PC-9 (cell line): ENCODE results near the gene PROKR1. TPM values are rescaled to one million over a fixed set of nuclear protein-coding genes. Genes with fewer than 3 reads are reported as not detected.

Source experiments
- BruUV-seq: library from RNA; stranded (reverse); fragments of 400-500 nt; replicated peaks from 2 replicates; lab custom pipeline; 2021; lab: Mats Ljungman, UMichigan
- CTCF ChIA-PET: fragments of 300-600 bp; sonication (Branson Sonifier 250); formaldehyde crosslinking; loops from one replicate; lab custom pipeline; 2022; ENCODE audit warnings: antibody characterized with exemption; lab: Charles Lee
- POLR2A ChIA-PET: fragments of 300-600 bp; sonication (Branson Sonifier 250); formaldehyde crosslinking; loops from one replicate; lab custom pipeline; 2022; ENCODE audit warnings: antibody characterized with exemption; ENCODE audit not compliant: unreplicated experiment; lab: Charles Lee
- DNase-seq, 2 experiments: peaks; one replicate each; pipeline versions ENCODE4 v3.0.0 to v3.0.0-alpha.2; 2015 to 2022; ENCODE audit warnings: mixed read lengths in 1 of 2
- H2AFZ ChIP-seq: fragments of 200-600 bp; sonication (generic); 2 replicates; pipeline ENCODE4 v1.8.1; 2017; ENCODE audit warnings: antibody characterized with exemption
- H3F3A ChIP-seq: fragments of 200-600 bp; sonication (generic); 2 replicates; pipeline ENCODE4 v1.8.1; 2017; ENCODE audit warnings: antibody characterized with exemption, mild to moderate bottlenecking, low read depth; ENCODE audit not compliant: insufficient read depth
- H3K27ac ChIP-seq: fragments of 200-600 bp; sonication (generic); 2 replicates; pipeline ENCODE4 v1.6.1; 2016; ENCODE audit warnings: mixed run types
- H3K27me3 ChIP-seq: fragments of 200-600 bp; sonication (generic); 2 replicates; pipeline ENCODE4 v1.6.1; 2016; ENCODE audit warnings: low read depth, mixed run types; ENCODE audit not compliant: insufficient read depth
- H3K36me3 ChIP-seq: fragments of 200-600 bp; sonication (generic); 2 replicates; pipeline ENCODE4 v1.6.1; 2016; ENCODE audit warnings: low read depth, mixed run types
- H3K4me1 ChIP-seq: fragments of 200-600 bp; sonication (generic); replicated peaks from 2 replicates; pipeline ENCODE4 v1.6.1; 2016; ENCODE audit warnings: mixed run types; ENCODE audit not compliant: insufficient read depth
- H3K4me2 ChIP-seq: fragments of 200-600 bp; sonication (generic); 2 replicates; pipeline ENCODE4 v1.6.1; 2017; ENCODE audit warnings: mixed run types
- H3K4me3 ChIP-seq: fragments of 200-600 bp; sonication (generic); 2 replicates; pipeline ENCODE4 v1.6.1; 2016; ENCODE audit warnings: mixed run types
- H3K79me2 ChIP-seq: fragments of 200-600 bp; sonication (generic); 2 replicates; pipeline ENCODE4 v1.6.1; 2017; ENCODE audit warnings: low read depth, mixed run types
- H3K9me2 ChIP-seq: fragments of 200-600 bp; sonication (generic); 2 replicates; pipeline ENCODE4 v1.8.1; 2017; ENCODE audit warnings: mild to moderate bottlenecking; ENCODE audit not compliant: insufficient read depth
- H3K9me3 ChIP-seq: fragments of 200-600 bp; sonication (generic); 2 replicates; pipeline ENCODE4 v1.8.1; 2016; ENCODE audit warnings: low read depth; ENCODE audit not compliant: insufficient read depth
- H4K20me1 ChIP-seq: fragments of 200-600 bp; sonication (generic); 2 replicates; pipeline ENCODE4 v1.8.1; 2017; ENCODE audit not compliant: insufficient read depth
- CTCF ChIP-seq: fragments of 200-600 bp; sonication (generic); conservative IDR thresholded peaks from 2 replicates; pipeline ENCODE4 v1.6.1; 2017; ENCODE audit warnings: mixed run types, antibody characterized with exemption, mild to moderate bottlenecking, moderate library complexity
- EZH2 ChIP-seq: fragments of 200-600 bp; sonication (generic); IDR thresholded peaks from 2 replicates; pipeline ENCODE4 v1.8.0; 2017; ENCODE audit warnings: antibody characterized with exemption, low read depth
- intact Hi-C: fragments of 100-400 bp; cut with micrococcal nuclease; formaldehyde crosslinking; loops from one replicate; pipeline ENCODE4 v1.10.0; 2022; ENCODE audit not compliant: unreplicated experiment
- total RNA-seq: library from RNA; stranded (reverse); gene quantifications from 2 replicates; pipeline ENCODE4 v1.2.3, GENCODE V29; 2021

Gene PROKR1
- total RNA-seq, 1 experiment from 2014 or later = not detected

DNA sequence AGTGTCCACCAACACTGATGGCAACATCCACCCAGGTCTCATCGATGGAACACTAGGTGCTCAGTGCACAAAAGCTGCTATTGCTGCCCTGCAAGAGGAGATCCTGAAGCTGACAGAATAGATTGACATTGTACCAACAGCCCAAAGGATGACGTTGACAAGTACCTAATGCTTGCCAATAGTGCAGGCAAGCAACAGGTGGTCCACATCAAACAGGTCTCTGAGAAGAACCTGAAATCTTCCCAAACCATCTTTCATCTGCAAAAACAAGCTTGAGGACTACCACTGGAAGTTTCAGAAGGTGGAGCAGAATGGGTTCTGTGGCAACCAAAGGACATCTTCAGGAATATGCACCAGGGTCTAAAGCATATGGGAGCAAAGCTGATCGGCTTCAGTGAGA lies 15.8 kb upstream of the PROKR1 start:
- intact Hi-C loops = no loop called here
- no peak for TF ChIP-seq CTCF
- no peak for TF ChIP-seq EZH2
- ChIA-PET CTCF (no interaction called here), POLR2A (interaction anchor here (0.6 kb wide), 1 partner anchor 120 kb away, joined by 5 read pairs; no protein-coding TSS in a partner anchor)
- Histone ChIP-seq H3K9me3 (no peaks in the 10 kb centered on the region), H3K4me2 (no peak overlapping the region), H3F3A (no peaks in the 10 kb centered on the region), H3K9me2 (no peaks in the 10 kb centered on the region), H4K20me1 (no peaks in the 10 kb centered on the region), H3K79me2 (no peaks in the 10 kb centered on the region), H3K4me3 (no peak overlapping the region), H3K27me3 (no peaks in the 10 kb centered on the region; the same call in none of the 2 replicates), H3K4me1 (no peaks in the 10 kb centered on the region), H3K27ac (no peak overlapping the region), H2AFZ (no peak overlapping the region), H3K36me3 (no peaks in the 10 kb centered on the region)
- DNase-seq = no peak
- BruUV-seq = no TSS peak

DNA sequence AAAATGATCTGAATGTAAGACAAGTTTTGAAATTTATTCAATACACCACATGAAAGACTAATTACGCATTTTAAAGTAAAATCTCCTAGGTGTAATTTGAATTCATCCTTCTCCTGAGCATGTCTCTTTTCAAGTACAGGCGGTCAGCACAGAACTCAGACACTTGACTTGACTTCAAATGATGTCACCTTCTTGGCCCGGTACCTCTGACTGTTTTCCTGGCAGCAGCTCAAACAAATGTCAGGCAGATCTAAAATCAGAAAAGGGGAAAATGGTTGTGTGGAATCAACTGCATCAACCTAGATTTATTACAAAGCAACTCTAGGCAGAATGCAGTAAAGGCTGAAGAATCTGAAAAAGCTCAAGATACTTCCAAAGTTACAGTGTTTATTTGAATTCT lies 11.4 kb upstream of the PROKR1 start:
- TF ChIP-seq CTCF = no peak
- TF ChIP-seq EZH2 = no peak
- no TSS peak for BruUV-seq

DNA sequence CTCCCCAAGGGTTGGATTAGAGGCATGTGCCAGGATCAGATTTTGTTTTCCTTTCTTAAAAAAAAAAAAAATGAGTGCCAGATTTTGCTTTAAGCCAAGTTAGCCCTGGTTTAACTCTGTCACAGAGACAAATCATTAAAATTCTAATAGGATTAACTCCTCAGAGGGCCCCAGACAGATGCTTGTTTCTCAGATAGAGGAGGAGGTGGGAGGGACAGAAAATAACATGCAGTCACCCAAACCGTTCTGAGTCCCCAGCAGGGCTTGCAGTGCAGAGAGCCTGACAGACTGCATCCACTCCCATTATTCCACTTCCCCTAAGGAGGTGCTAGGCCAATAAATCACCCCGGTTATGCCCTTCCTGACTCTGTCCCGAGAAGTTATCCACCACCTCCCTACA lies 6.3 kb upstream of the PROKR1 start:
- ChIA-PET POLR2A (no interaction called here), CTCF (no interaction called here)
- no peak overlapping the region for H3K4me3 ChIP-seq

More for the DNA sequence above, 11.4 kb upstream of the PROKR1 start:
- no peak for DNase-seq
- Histone ChIP-seq H3K4me3 (no peak overlapping the region), H3K27ac (no peak overlapping the region), H3F3A (no peaks in the 10 kb centered on the region), H3K9me2 (no peaks in the 10 kb centered on the region), H2AFZ (no peak overlapping the region), H3K9me3 (no peaks in the 10 kb centered on the region), H3K4me2 (no peak overlapping the region), H3K4me1 (no peaks in the 10 kb centered on the region), H3K36me3 (no peaks in the 10 kb centered on the region), H3K27me3 (peaks cover 12% of the 10 kb centered on the region), H4K20me1 (no peaks in the 10 kb centered on the region), H3K79me2 (no peaks in the 10 kb centered on the region)
- intact Hi-C loops = no loop called here
- ChIA-PET POLR2A (no interaction called here), CTCF (no interaction called here)

More for the DNA sequence above, 6.3 kb upstream of the PROKR1 start:
- Histone ChIP-seq H4K20me1 (no peaks in the 10 kb centered on the region), H3K4me1 (no peaks in the 10 kb centered on the region), H3K27ac (no peak overlapping the region), H3K9me3 (no peaks in the 10 kb centered on the region), H3K79me2 (no peaks in the 10 kb centered on the region), H3K9me2 (no peaks in the 10 kb centered on the region), H3K36me3 (no peaks in the 10 kb centered on the region), H3K4me2 (no peak overlapping the region), H2AFZ (no peak overlapping the region), H3F3A (no peaks in the 10 kb centered on the region), H3K27me3 (peaks cover 12% of the 10 kb centered on the region)
- DNase-seq = no peak
- intact Hi-C loops = no loop called here
- BruUV-seq = no TSS peak
- no peak for TF ChIP-seq EZH2
- no peak for TF ChIP-seq CTCF
